ENCODE results near the gene PROM2.
"Not testable (repeated sequence)": the region's sequence is repeated elsewhere in the genome, so short reads cannot be mapped to it uniquely, and the experiment has no call there.

Gene PROM2

GRCh38 chr2:95269036-95269680 is 5.1 kb upstream of the PROM2 start:
- no peak for DNase-seq

GRCh38 chr2:95269745-95270144 is 4.5 kb upstream of the PROM2 start:
- not testable (repeated sequence) for DNase-seq

- DNase-seq: no peak
Observed at GRCh38 chr2:95270541-95271081, 3.6 kb upstream of the PROM2 start.

- DNase-seq: no peak
Observed at GRCh38 chr2:95271381-95271971, 2.8 kb upstream of the PROM2 start.

- no peak for DNase-seq
Observed at GRCh38 chr2:95272299-95272751, 1.9 kb upstream of the PROM2 start.

GRCh38 chr2:95272781-95273180 is 1.5 kb upstream of the PROM2 start:
- no peak for DNase-seq

- DNase-seq: no peak
Observed at GRCh38 chr2:95273566-95274290, 521 bp upstream of the PROM2 start.

GRCh38 chr2:95275151-95275515 is 884 bp downstream of the PROM2 start:
- no peak for DNase-seq

GRCh38 chr2:95275601-95276243 is 1.5 kb downstream of the PROM2 start:
- DNase-seq: no peak

- no peak for DNase-seq
Observed at GRCh38 chr2:95276244-95276887, 2.1 kb downstream of the PROM2 start.

GRCh38 chr2:95276888-95277245 is 2.6 kb downstream of the PROM2 start:
- no peak for DNase-seq

GRCh38 chr2:95277246-95277906 is 3.1 kb downstream of the PROM2 start:
- DNase-seq: peak; percentile 7

- DNase-seq: no peak
Observed at GRCh38 chr2:95278051-95278471, 3.8 kb downstream of the PROM2 start.

- DNase-seq: no peak
Observed at GRCh38 chr2:95278637-95279225, 4.5 kb downstream of the PROM2 start.

GRCh38 chr2:95279435-95280035 is 5.3 kb downstream of the PROM2 start:
- no peak for DNase-seq

GRCh38 chr2:95281071-95281470 is 6.8 kb downstream of the PROM2 start:
- DNase-seq: no peak

- DNase-seq: no peak
Observed at GRCh38 chr2:95281786-95282185, 7.5 kb downstream of the PROM2 start.

- DNase-seq: no peak
Observed at GRCh38 chr2:95282458-95282857, 8.2 kb downstream of the PROM2 start.

- DNase-seq: no peak
Observed at GRCh38 chr2:95283562-95283961, 9.3 kb downstream of the PROM2 start.

- no peak for DNase-seq
Observed at GRCh38 chr2:95284886-95285541, 10.8 kb downstream of the PROM2 start.

- DNase-seq: no peak
Observed at GRCh38 chr2:95285542-95285932, 11.3 kb downstream of the PROM2 start.
